Mesenchymal stem cell (in vitro differentiated cells and primary cell): Measurements from ENCODE around the gene KIF27.

ENCODE experiments used
- DNase-seq: peaks from one replicate; pipeline ENCODE4 v3.0.0-alpha.2; 2013
- H2AFZ ChIP-seq: one replicate; pipeline ENCODE4 v1.6.1; 2013; ENCODE audit warnings: low read depth, mild to moderate bottlenecking, control low read depth, inconsistent platforms, low read length, moderate library complexity
- H2AK5ac ChIP-seq: 2 replicates; pipeline ENCODE4 v1.6.1; 2013; ENCODE audit warnings: low read length, moderate library complexity, mild to moderate bottlenecking, inconsistent platforms; ENCODE audit not compliant: severe bottlenecking
- H2BK120ac ChIP-seq: one replicate; pipeline ENCODE4 v1.6.1; 2013; ENCODE audit warnings: low read depth, mild to moderate bottlenecking, inconsistent platforms, low read length, moderate library complexity
- H2BK12ac ChIP-seq, 2 experiments: one replicate each; pipeline ENCODE4 v1.6.1; 2013; ENCODE audit warnings: inconsistent platforms in 2 of 2, low read length in 2 of 2, mild to moderate bottlenecking in 2 of 2, moderate library complexity in 2 of 2, control low read depth in 1 of 2
- H2BK15ac ChIP-seq: one replicate; pipeline ENCODE4 v1.6.1; 2013; ENCODE audit warnings: mild to moderate bottlenecking, low read depth, inconsistent platforms; ENCODE audit not compliant: poor library complexity, severe bottlenecking
- H2BK5ac ChIP-seq: 2 replicates; pipeline ENCODE4 v1.6.1; 2013; ENCODE audit warnings: low read depth, mild to moderate bottlenecking, low read length, control low read depth, inconsistent platforms; ENCODE audit not compliant: poor library complexity, severe bottlenecking
- H3K14ac ChIP-seq, 2 experiments: one replicate each; pipeline ENCODE4 v1.6.1; 2013; ENCODE audit warnings: inconsistent platforms in 2 of 2, low read length in 2 of 2, control low read depth in 1 of 2, mild to moderate bottlenecking in 1 of 2, moderate library complexity in 1 of 2
- H3K18ac ChIP-seq, 2 experiments: one replicate each; pipeline ENCODE4 v1.6.1; 2013; ENCODE audit warnings: inconsistent platforms in 2 of 2, low read length in 2 of 2, control low read depth in 1 of 2, low read depth in 1 of 2, mild to moderate bottlenecking in 1 of 2
- H3K23ac ChIP-seq, 2 experiments: one replicate each; pipeline ENCODE4 v1.6.1; 2013; ENCODE audit warnings: inconsistent platforms in 2 of 2, low read length in 2 of 2, mild to moderate bottlenecking in 2 of 2, moderate library complexity in 2 of 2, control low read depth in 1 of 2
- H3K27ac ChIP-seq: 2 replicates; pipeline ENCODE4 v1.5.1; 2013; ENCODE audit warnings: mild to moderate bottlenecking, moderate library complexity, low read length, control low read depth, inconsistent platforms; ENCODE audit not compliant: poor library complexity, severe bottlenecking
- H3K27me3 ChIP-seq, 2 experiments: 2 replicates each; pipeline versions ENCODE4 v1.6.1 to v1.7.0; 2013; ENCODE audit warnings: low read length in 2 of 2, mild to moderate bottlenecking in 2 of 2, moderate library complexity in 2 of 2, control low read depth in 1 of 2, inconsistent platforms in 1 of 2; ENCODE audit not compliant: control insufficient read depth in 1 of 2, insufficient read depth in 1 of 2
- H3K36me3 ChIP-seq, 2 experiments: 2 replicates each; pipeline versions ENCODE4 v1.6.1 to v1.7.0; 2013; ENCODE audit warnings: low read length in 2 of 2, control low read depth in 1 of 2, inconsistent platforms in 1 of 2, low read depth in 1 of 2, mild to moderate bottlenecking in 1 of 2; ENCODE audit not compliant: insufficient read depth in 2 of 2, control insufficient read depth in 1 of 2
- H3K4ac ChIP-seq, 2 experiments: one replicate each; pipeline ENCODE4 v1.6.1; 2013; ENCODE audit warnings: inconsistent platforms in 2 of 2, low read length in 2 of 2, mild to moderate bottlenecking in 2 of 2, moderate library complexity in 2 of 2, control low read depth in 1 of 2, low read depth in 1 of 2
- H3K4me1 ChIP-seq: 2 replicates; pipeline ENCODE4 v1.6.1; 2013; ENCODE audit warnings: low read depth, low read length, control low read depth; ENCODE audit not compliant: control insufficient read depth, insufficient read depth
- H3K4me2 ChIP-seq: 2 replicates; pipeline ENCODE4 v1.6.1; 2013; ENCODE audit warnings: low read length, mild to moderate bottlenecking, inconsistent platforms; ENCODE audit not compliant: poor library complexity, severe bottlenecking
- H3K4me3 ChIP-seq, 2 experiments: 2 replicates each; pipeline versions ENCODE4 v1.5.1 to v1.7.0; 2013; ENCODE audit warnings: low read length in 2 of 2, mild to moderate bottlenecking in 2 of 2, control low read depth in 1 of 2, low read depth in 1 of 2; ENCODE audit not compliant: insufficient read depth in 1 of 2
- H3K79me1 ChIP-seq: replicated peaks from 2 replicates; pipeline ENCODE4 v1.6.1; 2013; ENCODE audit warnings: mild to moderate bottlenecking, control low read depth, low read length, inconsistent platforms; ENCODE audit not compliant: poor library complexity, severe bottlenecking
- H3K9ac ChIP-seq: 2 replicates; pipeline ENCODE4 v1.7.0; 2013; ENCODE audit warnings: mild to moderate bottlenecking, low read length, moderate library complexity
- H3K9me3 ChIP-seq: 2 replicates; pipeline ENCODE4 v1.7.0; 2013; ENCODE audit warnings: mild to moderate bottlenecking, low read length; ENCODE audit not compliant: control insufficient read depth
- H4K8ac ChIP-seq: one replicate; pipeline ENCODE4 v1.6.1; 2013; ENCODE audit warnings: inconsistent platforms, mild to moderate bottlenecking, low read length, moderate library complexity
- H4K91ac ChIP-seq: one replicate; pipeline ENCODE4 v1.6.1; 2013; ENCODE audit warnings: mild to moderate bottlenecking, low read length, inconsistent platforms
- WGBS: methylation state at CpG from one replicate; pipeline ENCODE4 v1.1.7; 2013; ENCODE audit warnings: mixed read lengths; 5-methylcytosine and 5-hydroxymethylcytosine counted together

The KIF27 gene

DNA sequence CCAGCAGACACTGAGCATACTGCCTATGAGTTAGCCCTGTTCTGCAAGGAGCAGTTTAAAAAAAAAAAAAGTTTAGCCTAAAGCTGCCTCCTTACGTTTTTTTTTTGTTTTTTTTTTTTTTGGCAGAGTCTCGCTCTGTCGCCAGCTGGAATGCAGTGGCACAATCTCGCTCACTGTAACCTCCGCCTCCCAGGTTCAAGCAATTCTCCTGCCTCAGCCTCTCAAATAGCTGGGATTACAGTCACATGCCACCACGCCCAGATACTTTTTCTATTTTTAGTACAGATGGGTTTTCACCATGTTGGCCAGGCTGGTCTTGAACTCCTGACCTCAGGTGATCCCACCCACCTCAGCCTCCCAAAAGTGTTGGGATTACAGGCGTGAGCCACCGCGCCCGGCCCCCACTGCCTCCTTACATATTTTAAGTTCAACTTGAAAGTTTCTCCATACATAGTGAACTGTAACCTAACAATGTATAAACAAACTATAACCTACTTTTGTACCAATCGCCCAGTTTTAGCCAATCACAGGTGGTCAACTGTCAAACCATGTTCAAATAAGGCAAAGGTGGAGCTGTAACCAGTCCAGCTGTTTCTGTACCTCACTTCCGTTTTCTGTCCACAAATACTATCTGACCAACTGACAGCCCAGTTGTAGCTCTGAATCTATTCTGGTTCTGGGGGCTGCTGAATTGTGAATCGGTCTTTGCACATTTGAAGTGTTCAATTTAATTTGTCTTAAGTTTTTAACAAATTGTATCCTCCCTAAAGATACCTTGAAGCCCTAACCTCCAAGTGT, 120.8 kb downstream of the KIF27 start:
- H3K9ac ChIP-seq, result no peak overlapping the region
- H3K79me1 ChIP-seq, result no peaks in the 10 kb centered on the region
- H2AFZ ChIP-seq, result no peak overlapping the region
- H4K91ac ChIP-seq, result no peak overlapping the region
- H3K4ac ChIP-seq, result no peak overlapping the region
- H3K14ac ChIP-seq, result no peak overlapping the region
- no peak overlapping the region for H3K4me3 ChIP-seq
- H4K8ac ChIP-seq, result no peak overlapping the region
- no peaks in the 10 kb centered on the region for H3K36me3 ChIP-seq
- H3K9me3 ChIP-seq, result no peaks in the 10 kb centered on the region
- no peak overlapping the region for H2BK120ac ChIP-seq
- no peaks in the 10 kb centered on the region for H3K4me1 ChIP-seq
- H3K23ac ChIP-seq, result no peak overlapping the region
- H3K27me3 ChIP-seq, result no peaks in the 10 kb centered on the region
- 91% methylated on average over 12 of the region's 13 CpGs for WGBS
- no peak overlapping the region for H2AK5ac ChIP-seq
- no peak overlapping the region for H2BK15ac ChIP-seq
- no peak for DNase-seq
- no peak overlapping the region for H2BK5ac ChIP-seq
- H3K27ac ChIP-seq, result no peak overlapping the region
- H2BK12ac ChIP-seq, result no peak overlapping the region
- H3K18ac ChIP-seq, result no peak overlapping the region
- no peak overlapping the region for H3K4me2 ChIP-seq

DNA sequence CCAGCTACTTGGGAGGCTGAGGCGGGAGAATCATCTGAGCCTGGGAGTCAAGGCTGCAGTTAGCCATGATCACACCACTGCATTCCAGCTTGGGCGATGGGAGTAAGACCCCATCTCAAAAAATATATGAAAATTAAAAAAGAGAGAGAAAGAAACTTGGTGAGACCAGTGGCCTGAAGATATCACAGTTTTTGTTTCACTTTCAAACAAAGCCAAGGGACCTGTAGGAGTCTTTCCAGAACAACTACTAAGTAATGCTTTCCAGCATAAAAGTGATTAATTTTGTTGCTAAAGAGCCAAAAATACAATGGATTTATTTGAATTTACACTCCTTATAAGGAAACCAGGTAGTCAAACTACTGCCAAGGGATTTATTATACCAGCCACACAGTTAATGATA, 127.2 kb downstream of the KIF27 start:
- no peaks in the 10 kb centered on the region for H3K27me3 ChIP-seq
- H3K27ac ChIP-seq, result no peak overlapping the region
- H2BK12ac ChIP-seq, result no peak overlapping the region
- no peak overlapping the region for H2BK5ac ChIP-seq
- H2AK5ac ChIP-seq, result no peak overlapping the region
- no peak overlapping the region for H3K14ac ChIP-seq
- no peak overlapping the region for H3K9ac ChIP-seq
- H3K4me3 ChIP-seq, result no peak overlapping the region
- H3K18ac ChIP-seq, result no peak overlapping the region
- H4K8ac ChIP-seq, result no peak overlapping the region
- H3K4me2 ChIP-seq, result no peak overlapping the region
- H2BK15ac ChIP-seq, result no peak overlapping the region
- no peak overlapping the region for H3K4ac ChIP-seq
- no peak overlapping the region for H2BK120ac ChIP-seq
- H3K23ac ChIP-seq, result no peak overlapping the region
- no peak overlapping the region for H4K91ac ChIP-seq
- H3K9me3 ChIP-seq, result no peaks in the 10 kb centered on the region
- 100% methylated on average over 1 of the region's 2 CpGs for WGBS
- H3K4me1 ChIP-seq, result no peaks in the 10 kb centered on the region
- H3K79me1 ChIP-seq, result no peaks in the 10 kb centered on the region
- no peaks in the 10 kb centered on the region for H3K36me3 ChIP-seq
- DNase-seq, result no peak
- H2AFZ ChIP-seq, result no peak overlapping the region

DNA sequence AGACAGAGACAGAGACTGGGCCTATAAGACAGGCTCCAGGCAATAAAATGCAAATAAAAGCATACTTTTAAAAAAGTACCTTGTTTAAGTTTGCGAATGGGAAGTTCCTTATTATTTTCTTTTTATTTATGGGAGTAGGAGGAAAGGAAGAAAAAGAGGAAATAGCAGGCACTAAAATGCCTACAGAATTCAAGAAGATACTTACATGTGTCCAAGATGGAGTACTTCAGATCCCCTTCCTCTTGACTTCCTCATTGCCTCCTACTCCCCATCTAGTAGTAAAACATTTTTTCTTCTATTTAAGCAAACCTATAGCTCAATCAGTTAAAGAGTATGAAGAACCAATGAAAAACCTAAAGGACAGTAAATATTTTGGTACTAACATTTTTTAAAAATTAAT, 128.5 kb downstream of the KIF27 start:
- WGBS, result no CpG with 5 or more reads among the region's 1 CpG
- no peaks in the 10 kb centered on the region for H3K79me1 ChIP-seq

More for the DNA sequence above, 128.5 kb downstream of the KIF27 start:
- Histone ChIP-seq H3K36me3 (no peaks in the 10 kb centered on the region), H2BK5ac (no peak overlapping the region), H2AFZ (no peak overlapping the region), H2BK15ac (no peak overlapping the region), H4K91ac (no peak overlapping the region), H3K18ac (no peak overlapping the region), H3K27me3 (no peaks in the 10 kb centered on the region), H2BK120ac (no peak overlapping the region), H3K4me2 (no peak overlapping the region), H3K23ac (no peak overlapping the region), H2BK12ac (no peak overlapping the region), H3K14ac (no peak overlapping the region), H3K4me3 (no peak overlapping the region), H3K4me1 (no peaks in the 10 kb centered on the region), H4K8ac (no peak overlapping the region), H3K4ac (no peak overlapping the region), H3K9me3 (no peaks in the 10 kb centered on the region), H3K9ac (no peak overlapping the region), H3K27ac (no peak overlapping the region), H2AK5ac (no peak overlapping the region)
- no peak for DNase-seq
